ENCODE measurements around the gene KCNIP3. TPM values are rescaled to one million over a fixed set of nuclear protein-coding genes. Genes with fewer than 3 reads are reported as not detected.

The KCNIP3 gene
- total RNA-seq, 1 experiment from 2014 or later = not detected

GRCh38 chr2:95388856-95389244 is 91.7 kb downstream of the KCNIP3 start:
- no peak for DNase-seq
- peaks cover 3% of the 10 kb centered on the region for H3K27me3 Mint-ChIP-seq (ENCODE audit: insufficient read depth, unreplicated experiment)
- no peaks in the 10 kb centered on the region for H3K4me1 Mint-ChIP-seq (ENCODE audit: low read depth, unreplicated experiment)
- TF ChIP-seq CTCF (IDR thresholded peaks at IDR 0.05; ENCODE audit: insufficient read depth in 1 of 2, low read depth in 1 of 2, low read length in 1 of 2, severe bottlenecking in 1 of 2, unreplicated experiment in 1 of 2) = no peak
- H3K36me3 ChIP-seq (ENCODE audit: control insufficient read depth, insufficient read depth, low read length) = no peaks in the 10 kb centered on the region
- no peaks in the 10 kb centered on the region for H3K9me3 ChIP-seq
- no peak overlapping the region for H3K4me3 Mint-ChIP-seq (ENCODE audit: unreplicated experiment)
- BruUV-seq (replicated peaks) = no TSS peak
- ChIA-PET CTCF (interaction anchor here (1.0 to 1.2 kb wide), 3 partner anchors 13 to 137 kb away, joined by 3 to 11 read pairs (median 4); partner anchors contain the start of gene FAHD2A), POLR2A (no interaction called here)
- H3K4me1 ChIP-seq = peaks cover 14% of the 10 kb centered on the region
- no peaks in the 10 kb centered on the region for H3K27me3 ChIP-seq (replicated peaks; ENCODE audit: control insufficient read depth, insufficient read depth, low read length)
- no peaks in the 10 kb centered on the region for H3K9me3 Mint-ChIP-seq (ENCODE audit: unreplicated experiment)
- H3K4me3 ChIP-seq (ENCODE audit: low read depth, low read length) = no peak overlapping the region
- no peaks in the 10 kb centered on the region for H3K36me3 Mint-ChIP-seq (ENCODE audit: insufficient read depth, unreplicated experiment)
- intact Hi-C loops (cut with micrococcal nuclease; ENCODE audit: unreplicated experiment) = no loop called here
- no peak overlapping the region for H3K27ac Mint-ChIP-seq (ENCODE audit: unreplicated experiment)

DNA sequence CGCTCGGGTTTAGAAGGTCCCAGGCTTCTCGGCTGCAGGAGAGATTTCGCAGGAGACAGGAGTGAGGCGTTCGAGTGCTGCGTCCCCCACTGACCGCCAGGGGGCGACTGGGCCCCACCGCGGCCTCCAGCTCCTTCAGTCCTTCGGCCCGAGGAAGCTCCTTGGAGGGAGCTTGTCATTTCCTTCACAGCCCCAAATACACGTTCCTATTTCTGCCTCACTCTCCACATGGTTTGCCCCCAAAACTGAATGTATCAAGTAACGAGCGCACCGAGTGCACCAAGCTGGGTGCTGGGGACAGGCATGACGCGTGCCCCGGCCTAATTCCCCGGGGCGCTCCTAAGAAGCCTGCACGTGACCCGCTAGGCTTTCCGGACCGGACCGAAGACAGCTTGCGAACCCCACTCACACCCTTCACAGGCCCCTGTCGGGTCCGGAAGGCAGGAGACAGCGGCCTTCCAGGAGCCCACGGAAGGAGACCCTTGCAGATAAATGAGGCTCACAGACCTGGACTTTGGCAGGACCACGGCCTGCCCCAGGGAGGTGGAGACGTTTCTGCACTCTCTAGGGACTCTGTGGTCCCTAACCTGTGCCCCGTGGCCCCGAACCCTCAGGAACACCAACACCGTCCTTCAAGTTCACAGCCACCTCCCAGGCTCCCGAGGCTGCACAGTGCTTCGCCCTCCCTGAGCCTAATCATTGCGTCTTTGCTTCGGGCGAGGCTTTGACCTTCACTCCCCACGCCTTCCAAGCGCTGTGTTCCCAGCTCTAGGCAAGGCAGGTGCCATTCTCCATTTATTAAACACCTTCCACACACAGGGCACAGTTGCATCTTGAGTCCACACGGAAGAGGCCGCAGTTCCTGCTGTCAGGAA is 92.3 kb downstream of the KCNIP3 start:
- POLR2A ChIA-PET = no interaction called here
- BruUV-seq (replicated peaks) = no TSS peak
- no peaks in the 10 kb centered on the region for H3K36me3 Mint-ChIP-seq (ENCODE audit: insufficient read depth, unreplicated experiment)

More for the DNA sequence above, 92.3 kb downstream of the KCNIP3 start:
- intact Hi-C loops (cut with micrococcal nuclease; ENCODE audit: unreplicated experiment) = no loop called here
- Mint-ChIP-seq H3K4me3 (ENCODE audit: unreplicated experiment) (no peak overlapping the region), H3K27me3 (ENCODE audit: insufficient read depth, unreplicated experiment) (no peaks in the 10 kb centered on the region), H3K27ac (ENCODE audit: unreplicated experiment) (no peak overlapping the region), H3K9me3 (ENCODE audit: unreplicated experiment) (no peaks in the 10 kb centered on the region), H3K4me1 (ENCODE audit: low read depth, unreplicated experiment) (no peaks in the 10 kb centered on the region)
- CTCF ChIA-PET = interaction anchor here (0.6 to 1.2 kb wide), 5 partner anchors 10 to 137 kb away, joined by 3 to 11 read pairs (median 4); partner anchors contain the start of gene FAHD2A
- peak in 1 of 2 experiments; percentile 60 for DNase-seq
- TF ChIP-seq CTCF (IDR thresholded peaks at IDR 0.05; ENCODE audit: insufficient read depth in 1 of 2, low read depth in 1 of 2, low read length in 1 of 2, severe bottlenecking in 1 of 2, unreplicated experiment in 1 of 2) = peak; percentile 47 to 76
- H3K4me1 ChIP-seq = peaks cover 14% of the 10 kb centered on the region
- H3K4me3 ChIP-seq (ENCODE audit: low read depth, low read length) = no peak overlapping the region
- no peaks in the 10 kb centered on the region for H3K36me3 ChIP-seq (ENCODE audit: control insufficient read depth, insufficient read depth, low read length)
- H3K27me3 ChIP-seq (replicated peaks; ENCODE audit: control insufficient read depth, insufficient read depth, low read length) = no peaks in the 10 kb centered on the region
- H3K9me3 ChIP-seq = no peaks in the 10 kb centered on the region

Measured in Caco-2 (cell line).